D721Med (cell line): ENCODE measurements around the gene GJC1.
"Not testable (repeated sequence)": the region's sequence is repeated elsewhere in the genome, so short reads cannot be mapped to it uniquely, and the experiment has no call there.

Experiments
- DNase-seq: peaks from one replicate; pipeline ENCODE4 v3.0.0; 2011; ENCODE audit warnings: low spot score; ENCODE audit not compliant: insufficient read length
- FAIRE-seq: peaks from 2 replicates; lab custom pipeline; 2011; peaks lifted over from hg19 to GRCh38; lab: Jason Lieb, UNC
- TF ChIP-seq, protein P1 (sequence below): IDR thresholded peaks from 2 replicates; pipeline ENCODE4 v1.5.1; 2012; ENCODE audit warnings: mild to moderate bottlenecking, control low read depth; ENCODE audit not compliant: insufficient read depth; ENCODE audit errors: missing control alignments

Gene GJC1

GRCh38 chr17:44758414-44759085 lies 71.5 kb downstream of the GJC1 start, which contains the start of gene ADAM11:
TSS of gene ADAM11 (plus strand) at chr17:44758988. CDS start at chr17:44759200, 212 bp downstream.
- FAIRE-seq (no peak), DNase-seq (peak; percentile 83)
- TF ChIP-seq, protein P1, sequence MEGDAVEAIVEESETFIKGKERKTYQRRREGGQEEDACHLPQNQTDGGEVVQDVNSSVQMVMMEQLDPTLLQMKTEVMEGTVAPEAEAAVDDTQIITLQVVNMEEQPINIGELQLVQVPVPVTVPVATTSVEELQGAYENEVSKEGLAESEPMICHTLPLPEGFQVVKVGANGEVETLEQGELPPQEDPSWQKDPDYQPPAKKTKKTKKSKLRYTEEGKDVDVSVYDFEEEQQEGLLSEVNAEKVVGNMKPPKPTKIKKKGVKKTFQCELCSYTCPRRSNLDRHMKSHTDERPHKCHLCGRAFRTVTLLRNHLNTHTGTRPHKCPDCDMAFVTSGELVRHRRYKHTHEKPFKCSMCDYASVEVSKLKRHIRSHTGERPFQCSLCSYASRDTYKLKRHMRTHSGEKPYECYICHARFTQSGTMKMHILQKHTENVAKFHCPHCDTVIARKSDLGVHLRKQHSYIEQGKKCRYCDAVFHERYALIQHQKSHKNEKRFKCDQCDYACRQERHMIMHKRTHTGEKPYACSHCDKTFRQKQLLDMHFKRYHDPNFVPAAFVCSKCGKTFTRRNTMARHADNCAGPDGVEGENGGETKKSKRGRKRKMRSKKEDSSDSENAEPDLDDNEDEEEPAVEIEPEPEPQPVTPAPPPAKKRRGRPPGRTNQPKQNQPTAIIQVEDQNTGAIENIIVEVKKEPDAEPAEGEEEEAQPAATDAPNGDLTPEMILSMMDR: no peak

- DNase-seq (no peak), FAIRE-seq (no peak)
- TF ChIP-seq, protein P1: no peak
Measured at GRCh38 chr17:44757918-44758413, 72.1 kb downstream of the GJC1 start.

DNA sequence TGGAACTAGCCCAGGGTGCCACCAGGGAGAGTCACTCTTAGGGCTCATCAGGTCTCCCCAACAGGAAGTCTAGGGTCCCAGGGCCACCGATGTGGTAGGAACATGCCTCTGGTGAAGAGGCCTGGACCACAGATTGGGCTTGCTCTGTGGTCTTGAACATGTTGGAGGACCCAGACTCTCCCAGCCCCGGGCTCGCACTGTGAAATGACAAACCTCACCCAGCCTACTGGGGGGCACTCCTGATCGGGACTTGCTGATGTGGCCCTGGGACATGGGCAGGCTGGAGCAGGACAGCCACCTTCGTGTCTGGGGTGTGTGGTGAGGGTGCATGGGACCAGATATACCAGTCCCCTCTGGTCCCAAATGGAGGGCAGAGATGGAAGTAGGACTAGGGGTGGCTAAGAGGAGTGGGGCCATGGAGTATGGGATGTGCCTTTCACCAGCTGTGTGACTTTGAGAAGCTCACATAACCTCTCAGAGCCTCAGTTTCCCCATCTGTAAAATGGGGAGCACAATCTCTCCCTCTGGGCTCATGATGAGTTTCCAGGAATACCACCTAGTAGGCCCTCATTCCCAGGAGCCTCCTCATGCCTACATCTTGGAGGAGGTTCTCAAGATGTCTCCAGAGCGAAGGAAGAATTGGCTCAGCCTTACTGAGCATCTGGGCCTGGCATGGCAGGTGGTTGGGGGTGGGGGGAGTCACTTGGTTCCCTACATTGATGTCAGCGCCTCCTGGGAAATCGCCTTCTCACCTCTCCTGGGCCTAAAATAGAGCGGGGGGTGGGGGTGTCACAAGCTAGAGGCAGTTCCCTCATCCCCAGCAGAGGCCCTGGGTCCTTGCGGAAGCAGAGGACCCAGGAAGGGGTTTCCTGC lies 72.8 kb downstream of the GJC1 start:
- TF ChIP-seq, protein P1: no peak
- no peak for FAIRE-seq
- DNase-seq: no peak

DNA sequence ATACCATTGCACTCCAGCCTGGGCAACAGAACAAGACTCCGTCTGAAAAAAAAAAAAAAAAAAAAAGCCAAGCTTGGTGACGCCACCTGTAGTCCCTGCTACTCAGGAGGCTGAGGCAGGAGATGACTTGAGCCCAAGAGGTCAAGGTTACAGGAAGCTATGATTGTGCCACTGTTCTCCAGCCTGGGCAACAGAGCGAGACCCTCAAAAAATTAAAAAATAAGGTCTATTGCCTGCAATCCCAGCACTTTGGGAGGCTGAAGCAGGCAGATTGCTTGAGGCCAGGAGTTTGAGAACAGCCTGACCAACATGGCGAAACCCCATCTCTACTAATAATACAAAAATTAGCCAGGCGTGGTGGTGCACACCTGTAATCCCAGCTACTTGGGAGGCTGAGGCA lies 74.9 kb downstream of the GJC1 start:
- DNase-seq, FAIRE-seq: not testable (repeated sequence)

- TF ChIP-seq, protein P1: no peak
- FAIRE-seq (no peak), DNase-seq (no peak)
Measured at GRCh38 chr17:44754276-44754675, 75.8 kb downstream of the GJC1 start.

DNA sequence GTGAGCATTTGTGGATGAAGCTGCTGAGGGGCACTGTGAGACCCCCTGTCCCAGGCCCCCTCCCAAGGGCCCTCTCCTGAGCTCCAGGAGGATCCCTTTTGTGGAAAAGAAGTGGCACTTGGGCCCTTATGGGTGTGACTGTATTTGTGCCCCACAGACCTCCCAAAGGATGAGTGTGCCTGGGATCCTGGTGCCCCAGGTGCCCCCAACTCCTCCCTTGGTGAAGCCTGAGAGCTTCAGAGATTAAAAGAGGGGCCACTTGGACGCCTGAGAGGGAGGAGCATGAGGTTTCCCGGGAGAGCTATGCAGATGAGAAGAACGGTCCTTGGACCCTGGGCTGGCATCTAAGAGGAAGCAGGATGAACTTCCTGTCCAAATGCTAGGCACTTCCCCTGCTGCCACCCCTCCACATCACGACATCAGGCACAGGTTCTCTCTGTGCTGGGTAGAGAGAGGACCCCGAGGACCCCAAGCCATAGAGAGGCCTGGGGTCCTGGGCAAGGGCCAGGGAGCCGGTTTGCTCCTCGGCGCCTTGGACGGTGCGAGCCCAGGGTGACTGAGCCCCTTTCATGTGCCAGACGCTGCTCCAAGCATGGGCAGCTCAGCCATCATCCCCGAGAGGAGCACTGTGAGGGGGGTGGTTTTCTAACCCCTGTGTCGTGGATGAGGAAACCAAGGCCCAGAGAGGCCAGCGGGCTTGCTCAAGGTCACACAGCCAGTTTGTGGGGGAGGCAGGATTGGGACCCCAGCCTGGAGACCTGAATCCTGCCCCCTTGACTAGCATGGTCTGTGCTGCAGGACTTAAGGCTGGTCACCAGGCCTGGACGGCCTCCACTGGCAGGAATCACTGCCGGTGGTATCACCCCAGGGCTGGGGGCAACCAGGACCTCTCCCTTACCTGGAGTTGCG lies 76.9 kb downstream of the GJC1 start:
- DNase-seq: no peak
- TF ChIP-seq, protein P1: no peak
- FAIRE-seq: no peak

DNA sequence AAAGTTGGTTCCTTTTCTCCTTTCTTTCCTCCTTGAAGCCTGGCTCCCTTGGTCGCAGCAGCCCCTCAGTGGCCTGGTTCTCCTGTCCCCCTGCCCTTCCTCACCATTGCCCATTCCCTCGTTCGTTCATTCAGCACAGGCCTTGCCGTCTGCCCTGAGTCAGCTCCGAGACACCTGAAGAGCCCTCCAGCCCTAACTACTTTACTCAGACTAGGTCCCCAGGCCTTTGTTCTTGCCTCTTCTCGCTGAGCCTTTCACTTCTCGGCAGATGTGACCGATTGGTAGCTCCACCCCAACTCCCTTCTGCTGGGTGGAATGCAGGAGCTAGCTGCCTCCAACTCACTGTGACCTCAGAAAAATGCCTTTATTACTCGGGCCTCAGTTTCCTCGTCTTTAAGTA lies 78.3 kb downstream of the GJC1 start:
- no peak for FAIRE-seq

More for the DNA sequence above, 78.3 kb downstream of the GJC1 start:
- TF ChIP-seq, protein P1: no peak
- DNase-seq: no peak
